Neural cell (in vitro differentiated cells): ENCODE measurements around the gene SEC16A. TPM values are rescaled to one million over a fixed set of nuclear protein-coding genes. Genes with fewer than 3 reads are reported as not detected.

ENCODE experiments used
- H2AFZ ChIP-seq: fragments of 200-600, 300-800 bp; sonication (generic), shearing (Covaris generic); 2 replicates; pipeline ENCODE4 v1.6.0; 2014; ENCODE audit warnings: low read depth, mild to moderate bottlenecking, antibody characterized with exemption, low read length, moderate library complexity
- H3F3A ChIP-seq: fragments of 200-600 bp; shearing (Covaris generic); 2 replicates; pipeline ENCODE4 v1.6.1; 2016; ENCODE audit warnings: mild to moderate bottlenecking, moderate library complexity, mixed read lengths, antibody characterized with exemption, low read length; ENCODE audit not compliant: insufficient read depth, poor library complexity, severe bottlenecking
- H3K27ac ChIP-seq: fragments of 200-600, 300-800 bp; sonication (generic), shearing (Covaris generic); 2 replicates; pipeline ENCODE4 v1.5.1; 2014; ENCODE audit warnings: mild to moderate bottlenecking, low read length, moderate library complexity
- H3K27me3 ChIP-seq: fragments of 300-800, 200-600 bp; sonication (generic), shearing (Covaris generic); 2 replicates; pipeline ENCODE4 v1.6.0; 2014; ENCODE audit warnings: mild to moderate bottlenecking, low read depth, low read length, moderate library complexity; ENCODE audit not compliant: insufficient read depth
- H3K36me3 ChIP-seq: fragments of 300-800, 200-600 bp; sonication (generic), shearing (Covaris generic); 2 replicates; pipeline ENCODE4 v1.5.1; 2014; ENCODE audit warnings: mild to moderate bottlenecking, antibody characterized with exemption, low read length, moderate library complexity; ENCODE audit not compliant: insufficient read depth
- H3K4me2 ChIP-seq: fragments of 300-800, 200-600 bp; sonication (generic), shearing (Covaris generic); 2 replicates; pipeline ENCODE4 v1.6.0; 2014; ENCODE audit warnings: mild to moderate bottlenecking, low read length
- H3K4me3 ChIP-seq: fragments of 300-800, 200-600 bp; sonication (generic), shearing (Covaris generic); 2 replicates; pipeline ENCODE4 v1.5.1; 2014; ENCODE audit warnings: mild to moderate bottlenecking, low read length, moderate library complexity
- H3K79me2 ChIP-seq: fragments of 200-600 bp; shearing (Covaris generic); replicated peaks from 2 replicates; pipeline ENCODE4 v1.6.0; 2014; ENCODE audit warnings: mild to moderate bottlenecking, low read length, moderate library complexity; ENCODE audit not compliant: insufficient read depth
- H3K9ac ChIP-seq: fragments of 300-800, 200-600 bp; sonication (generic), shearing (Covaris generic); 2 replicates; pipeline ENCODE4 v1.6.1; 2016; ENCODE audit warnings: mild to moderate bottlenecking, low read length, mixed read lengths
- H3K9me2 ChIP-seq: fragments of 200-600 bp; shearing (Covaris generic); 2 replicates; pipeline ENCODE4 v1.6.1; 2016; ENCODE audit warnings: mild to moderate bottlenecking, low read length, mixed read lengths; ENCODE audit not compliant: insufficient read depth
- H3K9me3 ChIP-seq: fragments of 200-600, 300-800 bp; sonication (generic), shearing (Covaris generic); 2 replicates; pipeline ENCODE4 v1.6.1; 2016; ENCODE audit warnings: mild to moderate bottlenecking, mixed run types, low read length, moderate library complexity, mixed read lengths
- H4K20me1 ChIP-seq: fragments of 200-600 bp; shearing (Covaris generic); 2 replicates; pipeline ENCODE4 v1.6.1; 2016; ENCODE audit warnings: mild to moderate bottlenecking, mixed run types; ENCODE audit not compliant: insufficient read depth
- EP300 ChIP-seq: fragments of 450-650 bp; conservative IDR thresholded peaks from 2 replicates; pipeline ENCODE4 v1.6.1; 2014; ENCODE audit warnings: antibody characterized with exemption, mild to moderate bottlenecking, moderate library complexity; ENCODE audit not compliant: poor library complexity, severe bottlenecking
- EZH2 ChIP-seq: fragments of 200-600, 300-800 bp; shearing (Covaris generic), sonication (generic); IDR thresholded peaks from 2 replicates; pipeline ENCODE4 v1.6.1; 2014; ENCODE audit warnings: antibody characterized with exemption, low read length, borderline replicate concordance, mild to moderate bottlenecking; ENCODE audit not compliant: insufficient read depth, poor library complexity, severe bottlenecking
- MXI1 ChIP-seq: fragments of 450-650 bp; conservative IDR thresholded peaks from 2 replicates; pipeline ENCODE4 v1.6.1; 2014; ENCODE audit warnings: antibody characterized with exemption, mild to moderate bottlenecking; ENCODE audit not compliant: poor library complexity, severe bottlenecking
- POLR2AphosphoS5 ChIP-seq: IDR thresholded peaks from 2 replicates; pipeline ENCODE4 v1.6.1; 2012
- RAD21 ChIP-seq: fragments of 450-650 bp; conservative IDR thresholded peaks from 2 replicates; pipeline ENCODE4 v1.6.1; 2014; ENCODE audit warnings: antibody characterized with exemption, mild to moderate bottlenecking, moderate library complexity
- SMC3 ChIP-seq: fragments of 450-650 bp; conservative IDR thresholded peaks from 2 replicates; pipeline ENCODE4 v1.6.1; 2014; ENCODE audit warnings: antibody characterized with exemption, mild to moderate bottlenecking, moderate library complexity; ENCODE audit not compliant: poor library complexity
- TAF1 ChIP-seq: IDR thresholded peaks from 2 replicates; pipeline ENCODE4 v1.6.1; 2012; ENCODE audit warnings: low read depth
- polyA plus RNA-seq: library from polyadenylated mRNA; depleted of rRNA; stranded (reverse); fragments of >200 nt; gene quantifications from 2 replicates; pipeline ENCODE4 v1.2.3, GENCODE V29; 2014
- TF ChIP-seq, protein P1 (sequence below): fragments of 450-650 bp; IDR thresholded peaks from 2 replicates; pipeline ENCODE4 v1.5.1; 2014; ENCODE audit warnings: antibody characterized with exemption, mild to moderate bottlenecking, moderate library complexity; ENCODE audit not compliant: poor library complexity, severe bottlenecking
- TF ChIP-seq, protein P2 (sequence below): IDR thresholded peaks from 2 replicates; pipeline ENCODE4 v1.6.1; 2012; ENCODE audit warnings: borderline replicate concordance

The SEC16A gene
- polyA plus RNA-seq, 1 donor from 2014 or later: 15.4 TPM

DNA sequence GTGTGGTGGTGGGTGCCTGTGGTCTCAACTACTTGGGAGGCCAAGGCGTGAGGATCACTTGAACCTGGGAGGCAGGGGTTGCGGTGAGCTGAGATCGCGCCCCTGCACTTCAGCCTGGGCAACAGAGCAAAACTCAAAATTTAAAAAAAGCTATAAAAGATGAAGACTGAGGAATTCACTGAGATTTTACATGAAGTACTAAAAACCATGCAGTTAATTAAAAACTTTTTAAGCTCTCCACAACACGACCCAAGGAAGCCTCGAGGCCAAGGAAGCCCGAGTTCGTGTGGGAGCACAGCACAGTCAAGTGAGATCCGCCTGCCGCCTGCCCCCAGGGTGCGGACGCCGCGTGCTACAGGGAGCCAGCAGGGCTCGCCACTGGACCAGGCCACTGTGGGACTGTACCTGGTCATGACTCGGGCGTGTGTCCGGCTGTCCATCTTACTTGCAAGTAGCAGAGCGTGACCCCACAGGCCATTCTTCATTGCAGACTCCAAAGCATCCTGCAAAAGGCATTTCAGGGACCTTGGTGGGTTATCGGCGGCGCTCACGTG lies 22.0 kb downstream of the SEC16A start:
- Histone ChIP-seq H2AFZ (no peak overlapping the region), H3F3A (no peaks in the 10 kb centered on the region), H3K9me2 (no peaks in the 10 kb centered on the region), H3K27ac (no peak overlapping the region), H3K4me2 (no peak overlapping the region), H3K9me3 (no peaks in the 10 kb centered on the region), H3K79me2 (no peaks in the 10 kb centered on the region), H3K4me3 (no peak overlapping the region), H3K27me3 (no peaks in the 10 kb centered on the region), H3K36me3 (no peaks in the 10 kb centered on the region), H3K9ac (no peak overlapping the region), H4K20me1 (no peaks in the 10 kb centered on the region)
- TF ChIP-seq, protein P1, sequence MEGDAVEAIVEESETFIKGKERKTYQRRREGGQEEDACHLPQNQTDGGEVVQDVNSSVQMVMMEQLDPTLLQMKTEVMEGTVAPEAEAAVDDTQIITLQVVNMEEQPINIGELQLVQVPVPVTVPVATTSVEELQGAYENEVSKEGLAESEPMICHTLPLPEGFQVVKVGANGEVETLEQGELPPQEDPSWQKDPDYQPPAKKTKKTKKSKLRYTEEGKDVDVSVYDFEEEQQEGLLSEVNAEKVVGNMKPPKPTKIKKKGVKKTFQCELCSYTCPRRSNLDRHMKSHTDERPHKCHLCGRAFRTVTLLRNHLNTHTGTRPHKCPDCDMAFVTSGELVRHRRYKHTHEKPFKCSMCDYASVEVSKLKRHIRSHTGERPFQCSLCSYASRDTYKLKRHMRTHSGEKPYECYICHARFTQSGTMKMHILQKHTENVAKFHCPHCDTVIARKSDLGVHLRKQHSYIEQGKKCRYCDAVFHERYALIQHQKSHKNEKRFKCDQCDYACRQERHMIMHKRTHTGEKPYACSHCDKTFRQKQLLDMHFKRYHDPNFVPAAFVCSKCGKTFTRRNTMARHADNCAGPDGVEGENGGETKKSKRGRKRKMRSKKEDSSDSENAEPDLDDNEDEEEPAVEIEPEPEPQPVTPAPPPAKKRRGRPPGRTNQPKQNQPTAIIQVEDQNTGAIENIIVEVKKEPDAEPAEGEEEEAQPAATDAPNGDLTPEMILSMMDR: no peak
- TF ChIP-seq, protein P2, sequence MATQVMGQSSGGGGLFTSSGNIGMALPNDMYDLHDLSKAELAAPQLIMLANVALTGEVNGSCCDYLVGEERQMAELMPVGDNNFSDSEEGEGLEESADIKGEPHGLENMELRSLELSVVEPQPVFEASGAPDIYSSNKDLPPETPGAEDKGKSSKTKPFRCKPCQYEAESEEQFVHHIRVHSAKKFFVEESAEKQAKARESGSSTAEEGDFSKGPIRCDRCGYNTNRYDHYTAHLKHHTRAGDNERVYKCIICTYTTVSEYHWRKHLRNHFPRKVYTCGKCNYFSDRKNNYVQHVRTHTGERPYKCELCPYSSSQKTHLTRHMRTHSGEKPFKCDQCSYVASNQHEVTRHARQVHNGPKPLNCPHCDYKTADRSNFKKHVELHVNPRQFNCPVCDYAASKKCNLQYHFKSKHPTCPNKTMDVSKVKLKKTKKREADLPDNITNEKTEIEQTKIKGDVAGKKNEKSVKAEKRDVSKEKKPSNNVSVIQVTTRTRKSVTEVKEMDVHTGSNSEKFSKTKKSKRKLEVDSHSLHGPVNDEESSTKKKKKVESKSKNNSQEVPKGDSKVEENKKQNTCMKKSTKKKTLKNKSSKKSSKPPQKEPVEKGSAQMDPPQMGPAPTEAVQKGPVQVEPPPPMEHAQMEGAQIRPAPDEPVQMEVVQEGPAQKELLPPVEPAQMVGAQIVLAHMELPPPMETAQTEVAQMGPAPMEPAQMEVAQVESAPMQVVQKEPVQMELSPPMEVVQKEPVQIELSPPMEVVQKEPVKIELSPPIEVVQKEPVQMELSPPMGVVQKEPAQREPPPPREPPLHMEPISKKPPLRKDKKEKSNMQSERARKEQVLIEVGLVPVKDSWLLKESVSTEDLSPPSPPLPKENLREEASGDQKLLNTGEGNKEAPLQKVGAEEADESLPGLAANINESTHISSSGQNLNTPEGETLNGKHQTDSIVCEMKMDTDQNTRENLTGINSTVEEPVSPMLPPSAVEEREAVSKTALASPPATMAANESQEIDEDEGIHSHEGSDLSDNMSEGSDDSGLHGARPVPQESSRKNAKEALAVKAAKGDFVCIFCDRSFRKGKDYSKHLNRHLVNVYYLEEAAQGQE: no peak
- no peak for TF ChIP-seq RAD21
- TF ChIP-seq EP300: no peak
- TF ChIP-seq SMC3: no peak
- no peak for TF ChIP-seq POLR2AphosphoS5
- TF ChIP-seq TAF1: no peak
- TF ChIP-seq MXI1: no peak
- no peak for TF ChIP-seq EZH2

DNA sequence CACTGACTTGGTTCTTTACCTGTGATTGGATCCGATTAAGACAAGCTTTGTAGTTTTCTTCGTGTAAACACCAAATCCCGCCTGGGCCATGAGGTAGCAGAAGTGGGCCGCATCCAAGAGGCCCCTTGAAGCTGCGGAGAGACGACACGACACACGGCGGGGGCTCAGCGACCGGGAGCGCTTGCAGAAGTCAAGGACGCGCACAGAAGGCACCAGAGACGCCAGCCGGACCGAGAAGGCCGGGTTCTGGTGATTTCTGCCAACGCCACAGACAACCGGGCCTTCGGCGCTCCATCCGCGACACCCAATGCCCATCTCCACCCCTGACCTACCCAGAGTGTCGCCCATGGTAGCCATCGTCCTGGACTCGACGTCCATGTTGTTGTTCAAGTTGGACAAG lies 23.4 kb downstream of the SEC16A start:
- Histone ChIP-seq H3K9me3 (no peaks in the 10 kb centered on the region), H4K20me1 (no peaks in the 10 kb centered on the region)
- no peak for TF ChIP-seq POLR2AphosphoS5
- no peak for TF ChIP-seq EP300
- no peak for TF ChIP-seq MXI1
- no peak for TF ChIP-seq SMC3
- TF ChIP-seq, protein P1: no peak
- no peak for TF ChIP-seq RAD21
- TF ChIP-seq TAF1: no peak
- TF ChIP-seq, protein P2: no peak
- no peak for TF ChIP-seq EZH2

More for the DNA sequence above, 23.4 kb downstream of the SEC16A start:
- H3K36me3 ChIP-seq: no peaks in the 10 kb centered on the region
- H2AFZ ChIP-seq: no peak overlapping the region
- H3K9me2 ChIP-seq: no peaks in the 10 kb centered on the region
- H3K4me2 ChIP-seq: no peak overlapping the region
- no peak overlapping the region for H3K4me3 ChIP-seq
- no peaks in the 10 kb centered on the region for H3F3A ChIP-seq
- H3K9ac ChIP-seq: no peak overlapping the region
- H3K79me2 ChIP-seq: no peaks in the 10 kb centered on the region
- H3K27ac ChIP-seq: no peak overlapping the region
- H3K27me3 ChIP-seq: no peaks in the 10 kb centered on the region
